Measurements from ENCODE around the gene ATP5ME.

DNA sequence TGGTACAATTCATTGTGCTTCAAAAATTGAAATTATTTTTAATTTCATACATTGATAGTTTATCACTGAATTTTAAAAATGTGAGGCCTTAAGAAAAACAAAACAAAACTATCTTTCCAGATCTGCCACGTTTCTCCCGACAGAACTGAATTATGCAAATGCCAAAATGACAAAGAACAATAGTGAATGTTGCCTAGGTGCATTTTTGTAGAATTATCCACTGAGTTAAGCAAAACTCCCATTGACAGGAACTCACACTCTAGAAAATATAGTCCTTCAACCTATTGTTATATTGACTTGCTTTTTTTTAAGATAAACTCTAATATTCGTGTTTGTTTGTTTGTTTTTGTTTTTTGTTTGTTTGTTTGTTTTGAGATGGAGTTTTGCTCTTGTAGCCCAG lies 38.0 kb upstream of the ATP5ME start:
- TF ChIP-seq POLR2A (IDR thresholded peaks at IDR 0.05; ENCODE audit: low read length), result no peak
- TF ChIP-seq GATA1 (IDR thresholded peaks at IDR 0.05; ENCODE audit: low read depth, low read length), result no peak

Data from erythroblast (primary cell).